Tibial nerve (tissue), 4 donors: ENCODE measurements around the gene LRRC49. TPM values are rescaled to one million over a fixed set of nuclear protein-coding genes. Genes with fewer than 3 reads are reported as not detected.

ENCODE experiments used
- DNase-seq, 2 donors: peaks; one replicate each; pipeline ENCODE4 v3.0.0-alpha.2; 2019; ENCODE audit warnings: low spot score in 2 of 2
- H3K27ac ChIP-seq, 4 donors: fragments of 200-600 bp; sonication (generic) in 3 of 4; one replicate each; pipeline ENCODE4 v1.5.1; 2017 to 2019; ENCODE audit warnings: mild to moderate bottlenecking in 1 of 4
- H3K27me3 ChIP-seq, 2 donors: fragments of 200-600 bp; sonication (generic) in 1 of 2; one replicate each; pipeline versions ENCODE4 v1.5.1 to v1.6.0; 2017 to 2019
- H3K36me3 ChIP-seq, 3 donors: fragments of 200-600 bp; sonication (generic); one replicate each; pipeline ENCODE4 v1.5.1; 2018 to 2019
- H3K4me1 ChIP-seq, 4 donors: fragments of 200-600 bp; sonication (generic) in 3 of 4; one replicate each; pipeline ENCODE4 v1.5.1; 2017 to 2019
- H3K4me3 ChIP-seq, 4 donors: fragments of 200-600 bp; sonication (generic) in 3 of 4; one replicate each; pipeline ENCODE4 v1.5.1; 2017 to 2019; ENCODE audit warnings: mild to moderate bottlenecking in 1 of 4, moderate library complexity in 1 of 4
- H3K9me3 ChIP-seq, 4 donors: fragments of 200-600 bp; sonication (generic) in 3 of 4; one replicate each; pipeline ENCODE4 v1.5.1; 2017 to 2019
- EP300 ChIP-seq, 2 donors: sonication (generic); formaldehyde crosslinking; IDR thresholded peaks; one replicate each; pipeline ENCODE4 v1.6.1; 2017; ENCODE audit warnings: antibody characterized with exemption in 2 of 2, mild to moderate bottlenecking in 1 of 2
- POLR2A ChIP-seq, 2 donors: fragments of 450-650 bp; IDR thresholded peaks; one replicate each; pipeline ENCODE4 v1.6.1; 2017; ENCODE audit warnings: antibody characterized with exemption in 2 of 2, mild to moderate bottlenecking in 2 of 2, moderate library complexity in 2 of 2
- WGBS, 2 donors: methylation state at CpG; one replicate each; pipeline ENCODE4 v1.1.5; 2018; 5-methylcytosine and 5-hydroxymethylcytosine counted together
- total RNA-seq, 4 donors: library from RNA; depleted of rRNA; stranded (reverse); fragments of >200 nt; gene quantifications; one replicate each; pipeline ENCODE4 v1.1.0, GENCODE V29; 2016
- TF ChIP-seq, protein P1 (sequence below), 5 experiments: fragments of 200-600 bp in 3 of 5; fragments of 450-650 bp in 2 of 5; sonication (generic) in 3 of 5; IDR thresholded peaks; one replicate each; pipeline ENCODE4 v1.5.1; 2016 to 2019; ENCODE audit warnings: antibody characterized with exemption in 5 of 5, mild to moderate bottlenecking in 3 of 5, moderate library complexity in 2 of 5

LRRC49 gene
- total RNA-seq, 4 donors from 2014 or later = 8.8 to 11.1 (median 9.5) TPM

- H3K4me3 ChIP-seq = no peak overlapping the region
- H3K9me3 ChIP-seq = peaks cover 0 to 6% (median 0%) of the 10 kb centered on the region in 4 donors
- H3K27me3 ChIP-seq = no peaks in the 10 kb centered on the region
- H3K36me3 ChIP-seq = peaks cover 0 to 15% (median 0%) of the 10 kb centered on the region in 3 donors
- 30 to 36% methylated on average over 1 of the region's 1 CpG for WGBS, 2 donors
- no peak overlapping the region for H3K27ac ChIP-seq
- H3K4me1 ChIP-seq = no peaks in the 10 kb centered on the region
- no peak for DNase-seq
- TF ChIP-seq POLR2A (IDR thresholded peaks at IDR 0.05) = no peak
- TF ChIP-seq EP300 (IDR thresholded peaks at IDR 0.05) = no peak
- TF ChIP-seq, protein P1, sequence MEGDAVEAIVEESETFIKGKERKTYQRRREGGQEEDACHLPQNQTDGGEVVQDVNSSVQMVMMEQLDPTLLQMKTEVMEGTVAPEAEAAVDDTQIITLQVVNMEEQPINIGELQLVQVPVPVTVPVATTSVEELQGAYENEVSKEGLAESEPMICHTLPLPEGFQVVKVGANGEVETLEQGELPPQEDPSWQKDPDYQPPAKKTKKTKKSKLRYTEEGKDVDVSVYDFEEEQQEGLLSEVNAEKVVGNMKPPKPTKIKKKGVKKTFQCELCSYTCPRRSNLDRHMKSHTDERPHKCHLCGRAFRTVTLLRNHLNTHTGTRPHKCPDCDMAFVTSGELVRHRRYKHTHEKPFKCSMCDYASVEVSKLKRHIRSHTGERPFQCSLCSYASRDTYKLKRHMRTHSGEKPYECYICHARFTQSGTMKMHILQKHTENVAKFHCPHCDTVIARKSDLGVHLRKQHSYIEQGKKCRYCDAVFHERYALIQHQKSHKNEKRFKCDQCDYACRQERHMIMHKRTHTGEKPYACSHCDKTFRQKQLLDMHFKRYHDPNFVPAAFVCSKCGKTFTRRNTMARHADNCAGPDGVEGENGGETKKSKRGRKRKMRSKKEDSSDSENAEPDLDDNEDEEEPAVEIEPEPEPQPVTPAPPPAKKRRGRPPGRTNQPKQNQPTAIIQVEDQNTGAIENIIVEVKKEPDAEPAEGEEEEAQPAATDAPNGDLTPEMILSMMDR (IDR thresholded peaks at IDR 0.05) = no peak
Observed at GRCh38 chr15:71055461-71055860, 162.8 kb downstream of the LRRC49 start.

- TF ChIP-seq EP300 (IDR thresholded peaks at IDR 0.05) (no peak), POLR2A (IDR thresholded peaks at IDR 0.05) (no peak)
- TF ChIP-seq, protein P1 (IDR thresholded peaks at IDR 0.05) = no peak
Observed at GRCh38 chr15:71056111-71056510, 163.5 kb downstream of the LRRC49 start.

DNA sequence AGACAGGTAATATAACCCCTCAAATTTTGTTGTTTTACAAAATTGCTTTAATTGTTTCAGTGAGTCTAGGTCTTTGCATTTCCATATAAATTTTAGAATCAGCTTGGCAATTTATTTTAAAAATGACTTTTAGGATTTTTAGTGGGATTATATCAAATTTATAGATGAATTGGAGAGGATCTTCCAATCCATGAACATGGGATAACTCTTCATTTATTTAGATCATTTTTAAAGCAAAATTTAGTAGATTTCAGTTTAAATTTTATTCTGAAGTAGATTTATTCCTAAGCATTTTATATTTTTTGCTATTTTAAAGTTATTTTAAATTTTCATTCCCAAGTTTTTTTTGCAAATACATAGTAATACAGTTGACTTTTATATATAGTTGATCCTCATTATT is 164.5 kb downstream of the LRRC49 start:
- Histone ChIP-seq H3K27me3 (no peaks in the 10 kb centered on the region), H3K9me3 (peaks cover 0 to 14% (median 0%) of the 10 kb centered on the region in 4 donors), H3K4me3 (no peak overlapping the region), H3K36me3 (no peaks in the 10 kb centered on the region), H3K4me1 (no peaks in the 10 kb centered on the region), H3K27ac (no peak overlapping the region)
- no peak for DNase-seq
- TF ChIP-seq POLR2A (IDR thresholded peaks at IDR 0.05) (no peak), EP300 (IDR thresholded peaks at IDR 0.05) (no peak)
- TF ChIP-seq, protein P1 (IDR thresholded peaks at IDR 0.05) = no peak

More at GRCh38 chr15:71056111-71056510, 163.5 kb downstream of the LRRC49 start:
- Histone ChIP-seq H3K27ac (no peak overlapping the region), H3K36me3 (peaks cover 0 to 9% (median 0%) of the 10 kb centered on the region in 3 donors), H3K4me1 (no peaks in the 10 kb centered on the region), H3K4me3 (no peak overlapping the region), H3K9me3 (peaks cover 0 to 8% (median 0%) of the 10 kb centered on the region in 4 donors), H3K27me3 (no peaks in the 10 kb centered on the region)
- no peak for DNase-seq

GRCh38 chr15:71057581-71057980 is 165.0 kb downstream of the LRRC49 start:
- Histone ChIP-seq H3K27me3 (no peaks in the 10 kb centered on the region), H3K9me3 (peaks cover 0 to 14% (median 0%) of the 10 kb centered on the region in 4 donors), H3K4me3 (no peak overlapping the region), H3K27ac (no peak overlapping the region), H3K36me3 (peaks cover 0 to 3% (median 0%) of the 10 kb centered on the region in 3 donors), H3K4me1 (no peaks in the 10 kb centered on the region)
- WGBS, 2 donors = 92 to 94% methylated on average over 3 of the region's 3 CpGs
- no peak for DNase-seq
- TF ChIP-seq EP300 (IDR thresholded peaks at IDR 0.05) (no peak), POLR2A (IDR thresholded peaks at IDR 0.05) (no peak)
- TF ChIP-seq, protein P1 (IDR thresholded peaks at IDR 0.05) = no peak

- DNase-seq = no peak
- no peak overlapping the region for H3K27ac ChIP-seq
- no peaks in the 10 kb centered on the region for H3K4me1 ChIP-seq
- WGBS, 2 donors = 91 to 95% methylated on average over 1 of the region's 1 CpG
- no peak overlapping the region for H3K4me3 ChIP-seq
- TF ChIP-seq EP300 (IDR thresholded peaks at IDR 0.05) = no peak
- no peaks in the 10 kb centered on the region for H3K27me3 ChIP-seq
- peaks cover 0 to 3% (median 0%) of the 10 kb centered on the region in 3 donors for H3K36me3 ChIP-seq
- peaks cover 0 to 14% (median 0%) of the 10 kb centered on the region in 4 donors for H3K9me3 ChIP-seq
Observed at GRCh38 chr15:71060983-71061382, 168.4 kb downstream of the LRRC49 start.

GRCh38 chr15:71066983-71067382 is 174.4 kb downstream of the LRRC49 start:
- no peak overlapping the region for H3K27ac ChIP-seq
- H3K4me1 ChIP-seq = no peaks in the 10 kb centered on the region
- no peak overlapping the region for H3K4me3 ChIP-seq
- H3K9me3 ChIP-seq = peaks cover 0 to 3% (median 0%) of the 10 kb centered on the region in 4 donors
- TF ChIP-seq EP300 (IDR thresholded peaks at IDR 0.05) (no peak), POLR2A (IDR thresholded peaks at IDR 0.05) (no peak)
- TF ChIP-seq, protein P1 (IDR thresholded peaks at IDR 0.05) = no peak
- DNase-seq = no peak
- WGBS, 2 donors = 88 to 90% methylated on average over 5 of the region's 5 CpGs
- peaks cover 0 to 3% (median 0%) of the 10 kb centered on the region in 3 donors for H3K36me3 ChIP-seq
- no peaks in the 10 kb centered on the region for H3K27me3 ChIP-seq
